T follicular helper cell (primary cell): ENCODE measurements around the gene FOXQ1.
"Not testable (repeated sequence)": the region's sequence is repeated elsewhere in the genome, so short reads cannot be mapped to it uniquely, and the experiment has no call there.

Experiments
- DNase-seq: peaks from one replicate; pipeline ENCODE4 v3.0.0-alpha.2; 2020; ENCODE audit warnings: low read depth

Gene FOXQ1

GRCh38 chr6:1290805-1291204 lies 21.1 kb upstream of the FOXQ1 start:
- DNase-seq, result no peak

GRCh38 chr6:1291381-1291780 lies 20.5 kb upstream of the FOXQ1 start:
- DNase-seq, result no peak

GRCh38 chr6:1295420-1295819 lies 16.5 kb upstream of the FOXQ1 start:
- no peak for DNase-seq

GRCh38 chr6:1296079-1296478 lies 15.8 kb upstream of the FOXQ1 start:
- DNase-seq, result no peak

GRCh38 chr6:1296542-1296941 lies 15.4 kb upstream of the FOXQ1 start:
- DNase-seq, result no peak

GRCh38 chr6:1297746-1298145 lies 14.2 kb upstream of the FOXQ1 start:
- no peak for DNase-seq

GRCh38 chr6:1298768-1299167 lies 13.1 kb upstream of the FOXQ1 start:
- no peak for DNase-seq

- DNase-seq, result no peak
These were observed 5.8 kb upstream of the FOXQ1 start for GRCh38 chr6:1306133-1306532.

GRCh38 chr6:1309366-1309765 lies 2.5 kb upstream of the FOXQ1 start:
- no peak for DNase-seq

GRCh38 chr6:1310628-1311399 lies 1.1 kb upstream of the FOXQ1 start:
- no peak for DNase-seq

- DNase-seq, result no peak
These were observed 240 bp downstream of the FOXQ1 start for GRCh38 chr6:1312203-1312472.

- no peak for DNase-seq
These were observed 822 bp downstream of the FOXQ1 start for GRCh38 chr6:1312473-1313367.

GRCh38 chr6:1313384-1313766 lies 1.5 kb downstream of the FOXQ1 start:
- no peak for DNase-seq

- no peak for DNase-seq
These were observed 2.0 kb downstream of the FOXQ1 start for GRCh38 chr6:1313767-1314503.

GRCh38 chr6:1314617-1315016 lies 2.7 kb downstream of the FOXQ1 start:
- DNase-seq, result no peak

GRCh38 chr6:1315201-1315559 lies 3.3 kb downstream of the FOXQ1 start:
- DNase-seq, result no peak

- no peak for DNase-seq
These were observed 3.9 kb downstream of the FOXQ1 start for GRCh38 chr6:1315560-1316386.

- DNase-seq, result no peak
These were observed 4.6 kb downstream of the FOXQ1 start for GRCh38 chr6:1316489-1316971.

GRCh38 chr6:1317302-1317815 lies 5.5 kb downstream of the FOXQ1 start:
- no peak for DNase-seq

GRCh38 chr6:1318036-1318435 lies 6.1 kb downstream of the FOXQ1 start:
- DNase-seq, result no peak

- not testable (repeated sequence) for DNase-seq
These were observed 6.7 kb downstream of the FOXQ1 start for GRCh38 chr6:1318584-1318983.

- no peak for DNase-seq
These were observed 9.8 kb downstream of the FOXQ1 start for GRCh38 chr6:1321738-1322137.
